ENCODE results near the gene ALPI. TPM values are rescaled to one million over a fixed set of nuclear protein-coding genes. Genes with fewer than 3 reads are reported as not detected.

ALPI gene
- total and polyA plus RNA-seq, 9 of the 15 experiments (the other 6 are each of a cell fraction or from before 2014, with no cell fraction given), result not detected

DNA sequence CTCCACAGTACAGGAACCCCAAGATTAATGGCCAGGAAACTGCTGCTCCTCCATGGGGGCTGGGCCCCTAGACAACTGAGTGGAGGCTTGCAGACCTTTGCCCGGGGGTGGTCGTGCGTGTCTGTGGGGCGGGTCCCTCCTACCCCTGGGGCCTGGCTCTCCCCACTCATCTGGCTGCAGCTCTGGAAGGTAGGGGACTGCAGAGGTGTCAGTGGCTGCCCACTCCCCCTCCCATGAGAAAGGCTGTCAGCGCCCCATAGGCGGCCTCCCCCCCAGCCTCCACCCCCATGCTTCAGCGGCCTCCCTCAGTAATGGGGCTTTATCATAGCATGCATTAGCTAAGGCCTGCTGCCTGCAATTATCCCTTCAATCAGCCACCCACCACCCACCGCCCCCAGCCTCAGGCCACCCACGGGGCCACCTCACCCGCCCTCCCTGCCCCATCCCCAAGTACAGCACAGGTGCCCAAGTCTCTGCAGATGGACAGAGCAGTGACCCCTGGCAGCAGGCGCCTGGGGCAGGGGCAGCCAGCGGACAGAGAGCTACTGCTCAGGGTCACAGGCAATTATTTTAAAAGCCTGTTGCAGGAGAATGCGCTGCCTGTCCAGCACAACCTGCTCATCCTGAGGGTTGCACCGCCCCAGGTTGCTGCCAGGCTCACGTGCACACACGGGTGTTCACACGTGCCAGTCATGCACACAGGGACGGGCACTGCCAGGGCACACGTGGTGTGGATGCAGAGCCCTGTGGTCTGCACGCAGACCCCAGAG lies 40.7 kb downstream of the ALPI start (continued):
- TF ChIP-seq ZNF445 (CRISPR knock-in tag; IDR thresholded peaks at IDR 0.05; ENCODE audit: low read depth) (no peak), SMARCE1 (IDR thresholded peaks at IDR 0.05) (no peak)

GRCh38 chr2:232497348-232497747 lies 41.4 kb downstream of the ALPI start:
- no peak for FAIRE-seq
- DNase-seq (ENCODE audit: extremely low read depth in 1 of 4, low spot score in 3 of 4), result no peak
- H3K27me3 ChIP-seq (ENCODE audit: control insufficient read depth in 2 of 2, insufficient read depth in 2 of 2, low read length in 2 of 2), result peaks cover 0 to 33% of the 10 kb centered on the region in 2 experiments; a peak in 2 of 5 replicates
- H2AFZ ChIP-seq (ENCODE audit: low read depth, low read length), result no peak overlapping the region
- H4K20me1 ChIP-seq (replicated peaks; ENCODE audit: control insufficient read depth, insufficient read depth, low read length), result no peaks in the 10 kb centered on the region
- intact Hi-C loops (cut with micrococcal nuclease), result no loop called here
- in situ Hi-C loops (cut with MboI), result no loop called here
- H3K27ac ChIP-seq (ENCODE audit: extremely low read depth, low read depth, low read length), result no peak overlapping the region
- no peak overlapping the region for H3K9ac ChIP-seq (ENCODE audit: insufficient read depth in 1 of 2, low read depth in 2 of 2, low read length in 2 of 2)
- no peak overlapping the region for H3K4me3 ChIP-seq
- BruUV-seq (replicated peaks), result no TSS peak
- peaks cover 0 to under 1% of the 10 kb centered on the region in 2 experiments; a peak in 1 of 5 replicates for H3K4me1 ChIP-seq (replicated peaks in 1 of 2; ENCODE audit: control insufficient read depth in 2 of 2, insufficient read depth in 2 of 2, low read length in 2 of 2)
- ChIA-PET POLR2A (no interaction called here), CTCF (ENCODE audit: low intra/inter-chr PET ratio) (no interaction called here)
- no peak for ATAC-seq
- H3K4me2 ChIP-seq (ENCODE audit: insufficient read depth, low read length), result no peak overlapping the region
- no peaks in the 10 kb centered on the region for H3K9me1 ChIP-seq (ENCODE audit: control insufficient read depth, insufficient read depth, low read length)
- WGBS (ENCODE audit: insufficient coverage, low coverage, missing lambda C conversion rate), result 4% methylated on average over 9 of the region's 13 CpGs
- no peaks in the 10 kb centered on the region for H3K9me3 ChIP-seq (replicated peaks; ENCODE audit: control insufficient read depth, insufficient read depth, low read depth, low read length)
- no peaks in the 10 kb centered on the region for H3K36me3 ChIP-seq (ENCODE audit: control insufficient read depth, insufficient read depth, low read length)
- no peak for TF ChIP-seq SMC3 (conservative IDR thresholded peaks at IDR 0.05; ENCODE audit: insufficient read depth, low read depth, low read length)
- no peak for TF ChIP-seq HMG20A (CRISPR knock-in tag; conservative IDR thresholded peaks at IDR 0.05)
- TF ChIP-seq KDM1A (IDR thresholded peaks at IDR 0.05), result no peak
- TF ChIP-seq KAT7 (CRISPR knock-in tag; IDR thresholded peaks at IDR 0.05; ENCODE audit: borderline replicate concordance), result no peak
- no peak for TF ChIP-seq CBFA2T3 (IDR thresholded peaks at IDR 0.05)
- TF ChIP-seq, protein P1, sequence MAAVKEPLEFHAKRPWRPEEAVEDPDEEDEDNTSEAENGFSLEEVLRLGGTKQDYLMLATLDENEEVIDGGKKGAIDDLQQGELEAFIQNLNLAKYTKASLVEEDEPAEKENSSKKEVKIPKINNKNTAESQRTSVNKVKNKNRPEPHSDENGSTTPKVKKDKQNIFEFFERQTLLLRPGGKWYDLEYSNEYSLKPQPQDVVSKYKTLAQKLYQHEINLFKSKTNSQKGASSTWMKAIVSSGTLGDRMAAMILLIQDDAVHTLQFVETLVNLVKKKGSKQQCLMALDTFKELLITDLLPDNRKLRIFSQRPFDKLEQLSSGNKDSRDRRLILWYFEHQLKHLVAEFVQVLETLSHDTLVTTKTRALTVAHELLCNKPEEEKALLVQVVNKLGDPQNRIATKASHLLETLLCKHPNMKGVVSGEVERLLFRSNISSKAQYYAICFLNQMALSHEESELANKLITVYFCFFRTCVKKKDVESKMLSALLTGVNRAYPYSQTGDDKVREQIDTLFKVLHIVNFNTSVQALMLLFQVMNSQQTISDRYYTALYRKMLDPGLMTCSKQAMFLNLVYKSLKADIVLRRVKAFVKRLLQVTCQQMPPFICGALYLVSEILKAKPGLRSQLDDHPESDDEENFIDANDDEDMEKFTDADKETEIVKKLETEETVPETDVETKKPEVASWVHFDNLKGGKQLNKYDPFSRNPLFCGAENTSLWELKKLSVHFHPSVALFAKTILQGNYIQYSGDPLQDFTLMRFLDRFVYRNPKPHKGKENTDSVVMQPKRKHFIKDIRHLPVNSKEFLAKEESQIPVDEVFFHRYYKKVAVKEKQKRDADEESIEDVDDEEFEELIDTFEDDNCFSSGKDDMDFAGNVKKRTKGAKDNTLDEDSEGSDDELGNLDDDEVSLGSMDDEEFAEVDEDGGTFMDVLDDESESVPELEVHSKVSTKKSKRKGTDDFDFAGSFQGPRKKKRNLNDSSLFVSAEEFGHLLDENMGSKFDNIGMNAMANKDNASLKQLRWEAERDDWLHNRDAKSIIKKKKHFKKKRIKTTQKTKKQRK (IDR thresholded peaks at IDR 0.05; ENCODE audit: borderline replicate concordance, low read depth, low read length), result no peak
- TF ChIP-seq GABPB2 (CRISPR knock-in tag; conservative IDR thresholded peaks at IDR 0.05), result no peak
- TF ChIP-seq ZNF584 (CRISPR knock-in tag; IDR thresholded peaks at IDR 0.05; ENCODE audit: low read depth), result no peak
- no peak for TF ChIP-seq DDX20 (tag; IDR thresholded peaks at IDR 0.05; ENCODE audit: low read depth)
- no peak for TF ChIP-seq NR3C1 (CRISPR knock-in tag; IDR thresholded peaks at IDR 0.05)
- no peak for TF ChIP-seq RBM17 (IDR thresholded peaks at IDR 0.05; ENCODE audit: borderline replicate concordance, low read depth, low read length)
- TF ChIP-seq KHSRP (IDR thresholded peaks at IDR 0.05), result no peak
- TF ChIP-seq XRCC5 (IDR thresholded peaks at IDR 0.05; ENCODE audit: low read depth, low read length), result no peak
- H3K79me2 ChIP-seq (ENCODE audit: control insufficient read depth, insufficient read depth, low read length), result no peaks in the 10 kb centered on the region

Data from K562 (cell line).